C1 segment of cervical spinal cord (tissue), 14 donors: Measurements from ENCODE around the gene NAALAD2.

Experiments
- DNase-seq, 14 donors: peaks; one replicate each; lab custom pipeline; 2025; lab: John Stamatoyannopoulos, UW

The NAALAD2 gene

DNA sequence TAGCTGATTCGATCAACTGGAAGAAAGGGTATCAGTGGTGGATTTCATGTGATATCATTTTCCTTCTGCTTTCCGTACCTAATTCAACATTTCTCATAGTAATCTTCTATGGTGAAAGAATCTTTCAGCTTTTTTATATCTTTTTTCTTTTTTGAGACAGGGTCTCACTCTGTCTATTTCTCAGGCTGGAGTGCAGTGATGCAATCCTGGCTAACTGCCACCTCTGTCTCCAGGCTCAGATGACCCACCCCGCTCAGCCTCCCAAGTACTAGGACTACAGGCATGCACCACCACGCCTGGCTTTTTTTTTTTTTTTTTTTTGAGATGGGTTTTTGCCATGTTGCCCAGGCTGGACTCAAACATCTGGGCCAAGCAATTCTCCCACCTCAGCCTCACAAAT lies 107.0 kb downstream of the NAALAD2 start:
- DNase-seq, result no peak
